Measurements from ENCODE around the gene C1orf105.

C1orf105 gene

DNA sequence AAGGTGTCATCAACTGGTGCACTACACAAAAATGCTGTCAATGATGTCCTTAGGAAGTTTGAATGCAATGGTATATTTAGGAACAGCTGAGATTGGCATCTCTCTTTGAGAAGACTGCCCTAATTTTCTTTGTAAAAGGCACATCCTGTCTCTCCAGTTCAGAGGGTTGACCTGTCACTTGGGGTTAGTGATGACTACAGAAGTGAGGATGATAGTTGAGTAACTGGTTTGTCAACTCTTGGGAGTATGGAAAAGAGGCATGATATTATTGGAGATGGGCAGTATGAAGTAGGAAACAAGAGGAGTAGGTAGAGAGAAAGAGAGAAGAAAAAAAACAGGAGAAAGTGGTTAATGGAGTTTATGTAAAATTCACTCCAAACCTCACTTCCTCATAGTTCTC, 63.8 kb downstream of the C1orf105 start:
- TF ChIP-seq ZNF621 (tag by site-specific recombination; IDR thresholded peaks at IDR 0.05) (no peak), ZEB2 (tag by site-specific recombination; IDR thresholded peaks at IDR 0.05) (no peak), ZNF76 (tag by site-specific recombination; IDR thresholded peaks at IDR 0.05; ENCODE audit: borderline replicate concordance, low read depth) (no peak), PRDM1 (tag by site-specific recombination; IDR thresholded peaks at IDR 0.05) (no peak)
- H3K9me3 ChIP-seq (ENCODE audit: control insufficient read depth, insufficient read depth, low read depth, low read length) = no peaks in the 10 kb centered on the region
- CTCF ChIA-PET = interaction anchor here (0.6 kb wide), 1 partner anchor 15 kb away, joined by 3 read pairs; no protein-coding TSS in a partner anchor
- H3K36me3 ChIP-seq (ENCODE audit: control insufficient read depth in 2 of 2, insufficient read depth in 1 of 2, low read length in 2 of 2) = no peaks in the 10 kb centered on the region
- H3K4me3 ChIP-seq (ENCODE audit: low read depth, low read length) = no peak overlapping the region
- no peak overlapping the region for H3K27ac ChIP-seq (ENCODE audit: extremely low read depth, low read depth, low read length)
- POLR2A ChIA-PET = no interaction called here
- no peaks in the 10 kb centered on the region for H3K4me1 ChIP-seq (ENCODE audit: control insufficient read depth, insufficient read depth, low read length)

DNA sequence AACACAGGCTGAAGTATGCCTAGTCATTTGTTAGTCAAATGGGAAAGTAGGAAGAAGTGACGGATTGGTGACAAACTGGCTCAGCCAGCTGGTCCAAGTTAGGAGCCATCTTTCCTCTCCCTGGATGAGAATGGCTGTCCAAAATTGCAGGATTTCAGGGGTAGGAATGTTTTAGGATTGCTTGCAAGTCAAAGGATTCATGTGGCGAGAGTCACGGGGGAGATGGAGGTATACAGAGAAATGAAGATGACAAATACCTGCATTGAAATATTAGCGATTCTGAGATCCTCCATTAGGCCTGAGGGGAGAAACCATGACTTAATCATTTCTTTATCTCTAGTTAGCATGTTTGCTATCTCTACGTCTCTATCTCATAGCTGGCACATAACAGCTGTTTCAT, 65.1 kb downstream of the C1orf105 start:
- H3K27ac ChIP-seq (ENCODE audit: extremely low read depth, low read depth, low read length) = no peak overlapping the region
- TF ChIP-seq ZNF138 (tag by site-specific recombination; IDR thresholded peaks at IDR 0.05; ENCODE audit: borderline replicate concordance) (no peak), GLIS1 (tag by site-specific recombination; IDR thresholded peaks at IDR 0.05) (no peak), SP2 (tag by site-specific recombination; IDR thresholded peaks at IDR 0.05) (no peak), ZBTB20 (tag by site-specific recombination; IDR thresholded peaks at IDR 0.05) (no peak), ZNF521 (tag by site-specific recombination; IDR thresholded peaks at IDR 0.05) (no peak), ZNF394 (tag by site-specific recombination; IDR thresholded peaks at IDR 0.05; ENCODE audit: borderline replicate concordance) (no peak)
- H3K36me3 ChIP-seq (ENCODE audit: control insufficient read depth in 2 of 2, insufficient read depth in 1 of 2, low read length in 2 of 2) = no peaks in the 10 kb centered on the region
- ChIA-PET CTCF (interaction anchor here (0.7 kb wide), 1 partner anchor 483 kb away, joined by 3 read pairs; no protein-coding TSS in a partner anchor), POLR2A (no interaction called here)
- no peak overlapping the region for H3K4me3 ChIP-seq (ENCODE audit: low read depth, low read length)
- no peaks in the 10 kb centered on the region for H3K9me3 ChIP-seq (ENCODE audit: control insufficient read depth, insufficient read depth, low read depth, low read length)
- no peaks in the 10 kb centered on the region for H3K4me1 ChIP-seq (ENCODE audit: control insufficient read depth, insufficient read depth, low read length)

- ChIA-PET POLR2A (interaction anchor here (0.6 to 2.2 kb wide), 2 partner anchors 45 to 1375 kb away, joined by 5 to 6 read pairs; partner anchors contain the start of gene SUCO), CTCF (interaction anchor here (0.6 to 1.3 kb wide), 4 partner anchors 16 to 685 kb away, joined by 3 to 5 read pairs (median 4); no protein-coding TSS in a partner anchor)
- no peaks in the 10 kb centered on the region for H3K36me3 ChIP-seq (ENCODE audit: control insufficient read depth in 2 of 2, insufficient read depth in 1 of 2, low read length in 2 of 2)
- no peak overlapping the region for H3K4me3 ChIP-seq (ENCODE audit: low read depth, low read length)
- H3K9me3 ChIP-seq (ENCODE audit: control insufficient read depth, insufficient read depth, low read depth, low read length) = no peaks in the 10 kb centered on the region
- TF ChIP-seq ZBTB49 (tag by site-specific recombination; IDR thresholded peaks at IDR 0.05; ENCODE audit: low read depth) = no peak
- no peak for TF ChIP-seq ZSCAN23 (tag by site-specific recombination; IDR thresholded peaks at IDR 0.05)
- no peak for TF ChIP-seq ZNF585B (tag by site-specific recombination; IDR thresholded peaks at IDR 0.05)
- no peak for TF ChIP-seq ZNF514 (tag by site-specific recombination; IDR thresholded peaks at IDR 0.05)
- TF ChIP-seq BCL11B (tag by site-specific recombination; IDR thresholded peaks at IDR 0.05; ENCODE audit: low read depth) = no peak
- TF ChIP-seq SP7 (tag by site-specific recombination; IDR thresholded peaks at IDR 0.05) = no peak
- no peak for TF ChIP-seq KLF10 (tag by site-specific recombination; IDR thresholded peaks at IDR 0.05)
- no peak for TF ChIP-seq ZBTB6 (tag by site-specific recombination; IDR thresholded peaks at IDR 0.05)
- no peak for TF ChIP-seq OSR2 (tag by site-specific recombination; IDR thresholded peaks at IDR 0.05)
- TF ChIP-seq, protein P1, sequence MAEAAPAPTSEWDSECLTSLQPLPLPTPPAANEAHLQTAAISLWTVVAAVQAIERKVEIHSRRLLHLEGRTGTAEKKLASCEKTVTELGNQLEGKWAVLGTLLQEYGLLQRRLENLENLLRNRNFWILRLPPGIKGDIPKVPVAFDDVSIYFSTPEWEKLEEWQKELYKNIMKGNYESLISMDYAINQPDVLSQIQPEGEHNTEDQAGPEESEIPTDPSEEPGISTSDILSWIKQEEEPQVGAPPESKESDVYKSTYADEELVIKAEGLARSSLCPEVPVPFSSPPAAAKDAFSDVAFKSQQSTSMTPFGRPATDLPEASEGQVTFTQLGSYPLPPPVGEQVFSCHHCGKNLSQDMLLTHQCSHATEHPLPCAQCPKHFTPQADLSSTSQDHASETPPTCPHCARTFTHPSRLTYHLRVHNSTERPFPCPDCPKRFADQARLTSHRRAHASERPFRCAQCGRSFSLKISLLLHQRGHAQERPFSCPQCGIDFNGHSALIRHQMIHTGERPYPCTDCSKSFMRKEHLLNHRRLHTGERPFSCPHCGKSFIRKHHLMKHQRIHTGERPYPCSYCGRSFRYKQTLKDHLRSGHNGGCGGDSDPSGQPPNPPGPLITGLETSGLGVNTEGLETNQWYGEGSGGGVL (tag by site-specific recombination; IDR thresholded peaks at IDR 0.05) = no peak
- TF ChIP-seq HOXD13 (CRISPR knock-in tag; IDR thresholded peaks at IDR 0.05; ENCODE audit: borderline replicate concordance) = no peak
- TF ChIP-seq, protein P2, sequence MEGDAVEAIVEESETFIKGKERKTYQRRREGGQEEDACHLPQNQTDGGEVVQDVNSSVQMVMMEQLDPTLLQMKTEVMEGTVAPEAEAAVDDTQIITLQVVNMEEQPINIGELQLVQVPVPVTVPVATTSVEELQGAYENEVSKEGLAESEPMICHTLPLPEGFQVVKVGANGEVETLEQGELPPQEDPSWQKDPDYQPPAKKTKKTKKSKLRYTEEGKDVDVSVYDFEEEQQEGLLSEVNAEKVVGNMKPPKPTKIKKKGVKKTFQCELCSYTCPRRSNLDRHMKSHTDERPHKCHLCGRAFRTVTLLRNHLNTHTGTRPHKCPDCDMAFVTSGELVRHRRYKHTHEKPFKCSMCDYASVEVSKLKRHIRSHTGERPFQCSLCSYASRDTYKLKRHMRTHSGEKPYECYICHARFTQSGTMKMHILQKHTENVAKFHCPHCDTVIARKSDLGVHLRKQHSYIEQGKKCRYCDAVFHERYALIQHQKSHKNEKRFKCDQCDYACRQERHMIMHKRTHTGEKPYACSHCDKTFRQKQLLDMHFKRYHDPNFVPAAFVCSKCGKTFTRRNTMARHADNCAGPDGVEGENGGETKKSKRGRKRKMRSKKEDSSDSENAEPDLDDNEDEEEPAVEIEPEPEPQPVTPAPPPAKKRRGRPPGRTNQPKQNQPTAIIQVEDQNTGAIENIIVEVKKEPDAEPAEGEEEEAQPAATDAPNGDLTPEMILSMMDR (tag by site-specific recombination; IDR thresholded peaks at IDR 0.05) = no peak
- TF ChIP-seq ZNF501 (tag by site-specific recombination; IDR thresholded peaks at IDR 0.05) = no peak
- TF ChIP-seq ZNF175 (tag by site-specific recombination; IDR thresholded peaks at IDR 0.05) = no peak
- no peaks in the 10 kb centered on the region for H3K4me1 ChIP-seq (ENCODE audit: control insufficient read depth, insufficient read depth, low read length)
- no peak overlapping the region for H3K27ac ChIP-seq (ENCODE audit: extremely low read depth, low read depth, low read length)
Measured at GRCh38 chr1:172486805-172487454, 66.4 kb downstream of the C1orf105 start.

Measured in HEK293 (cell line).